KMS-11 (cell line): ENCODE data around the gene PNRC2.

Source experiments
- H2AFZ ChIP-seq: fragments of 200-600 bp; sonication (generic); 2 replicates; pipeline ENCODE4 v1.6.1; 2016; ENCODE audit warnings: antibody characterized with exemption, mixed run types, low read depth
- H3K27ac ChIP-seq: fragments of 200-600 bp; sonication (generic); 2 replicates; pipeline ENCODE4 v1.6.1; 2016; ENCODE audit warnings: mild to moderate bottlenecking, mixed run types
- H3K27me3 ChIP-seq: fragments of 200-600 bp; sonication (generic); 2 replicates; pipeline ENCODE4 v1.6.1; 2017; ENCODE audit warnings: mild to moderate bottlenecking, low read depth, mixed run types, moderate library complexity; ENCODE audit not compliant: insufficient read depth
- H3K36me3 ChIP-seq: fragments of 200-600 bp; sonication (generic); 2 replicates; pipeline ENCODE4 v1.6.1; 2017; ENCODE audit warnings: mild to moderate bottlenecking, mixed run types; ENCODE audit not compliant: insufficient read depth
- H3K4me1 ChIP-seq: fragments of 200-600 bp; sonication (generic); 2 replicates; pipeline ENCODE4 v1.6.1; 2016; ENCODE audit warnings: mild to moderate bottlenecking, low read depth, mixed run types; ENCODE audit not compliant: poor library complexity, severe bottlenecking
- H3K4me2 ChIP-seq: fragments of 200-600 bp; sonication (generic); 2 replicates; pipeline ENCODE4 v1.7.0; 2016; ENCODE audit warnings: mild to moderate bottlenecking, mixed run types
- H3K4me3 ChIP-seq: fragments of 200-600 bp; sonication (generic); IDR thresholded peaks from 2 replicates; pipeline ENCODE4 v1.6.1; 2017; ENCODE audit warnings: low read depth, low read length, mixed read lengths; ENCODE audit not compliant: insufficient read depth
- H3K79me2 ChIP-seq: fragments of 200-600 bp; sonication (generic); 2 replicates; pipeline ENCODE4 v1.6.1; 2016; ENCODE audit warnings: low read depth, mixed run types; ENCODE audit not compliant: insufficient read depth
- H3K9ac ChIP-seq: fragments of 200-600 bp; sonication (generic); 2 replicates; pipeline ENCODE4 v1.6.1; 2016; ENCODE audit warnings: mild to moderate bottlenecking, mixed run types
- H4K20me1 ChIP-seq: fragments of 200-600 bp; sonication (generic); 2 replicates; pipeline ENCODE4 v1.6.1; 2016; ENCODE audit warnings: mild to moderate bottlenecking, mixed run types; ENCODE audit not compliant: insufficient read depth
- CTCF ChIP-seq: fragments of 200-600 bp; sonication (generic); conservative IDR thresholded peaks from 2 replicates; pipeline ENCODE4 v1.6.1; 2017; ENCODE audit warnings: low read depth, mild to moderate bottlenecking, antibody characterized with exemption, low read length, moderate library complexity, mixed read lengths

The PNRC2 gene

GRCh38 chr1:23959461-23960290 is at the start of gene PNRC2:
PNRC2 (plus strand) TSS chr1:23959828; CDS start chr1:23961458, 1,630 bp downstream.
- Histone ChIP-seq H3K27me3 (no peaks in the 10 kb centered on the region), H3K79me2 (peaks cover 36% of the 10 kb centered on the region), H3K9ac (peak within 1 kb of the TSS; percentile 92), H2AFZ (peak within 1 kb of the TSS; percentile 61), H4K20me1 (peaks cover 3% of the 10 kb centered on the region; the same call in 1 of the 2 replicates), H3K4me2 (peak within 1 kb of the TSS; percentile 74), H3K27ac (peak within 1 kb of the TSS; percentile 97), H3K36me3 (no peaks in the 10 kb centered on the region), H3K4me3 (no peak within 1 kb of the TSS), H3K4me1 (peaks cover 31% of the 10 kb centered on the region)
- no peak for TF ChIP-seq CTCF

- no peaks in the 10 kb centered on the region for H3K36me3 ChIP-seq
- H3K27me3 ChIP-seq, result no peaks in the 10 kb centered on the region
- no peak overlapping the region for H3K27ac ChIP-seq
- no peak overlapping the region for H3K4me3 ChIP-seq
- H3K4me2 ChIP-seq, result no peak overlapping the region
- no peak overlapping the region for H3K9ac ChIP-seq
- H3K79me2 ChIP-seq, result no peaks in the 10 kb centered on the region
- H3K4me1 ChIP-seq, result peaks cover 11% of the 10 kb centered on the region
- no peak overlapping the region for H2AFZ ChIP-seq
- TF ChIP-seq CTCF, result no peak
- no peaks in the 10 kb centered on the region for H4K20me1 ChIP-seq
These were observed 49.5 kb upstream of the PNRC2 start for GRCh38 chr1:23910144-23910543.

- Histone ChIP-seq H3K4me2 (no peak overlapping the region), H3K27ac (no peak overlapping the region), H4K20me1 (no peaks in the 10 kb centered on the region), H3K36me3 (no peaks in the 10 kb centered on the region), H3K9ac (no peak overlapping the region), H3K27me3 (no peaks in the 10 kb centered on the region), H3K4me3 (no peak overlapping the region), H2AFZ (no peak overlapping the region), H3K4me1 (peaks cover 8% of the 10 kb centered on the region), H3K79me2 (no peaks in the 10 kb centered on the region)
- TF ChIP-seq CTCF, result no peak
These were observed 48.9 kb upstream of the PNRC2 start for GRCh38 chr1:23910553-23911246.

- Histone ChIP-seq H3K4me3 (no peak overlapping the region), H3K4me2 (no peak overlapping the region), H3K27ac (no peak overlapping the region), H3K4me1 (peaks cover 17% of the 10 kb centered on the region), H3K36me3 (no peaks in the 10 kb centered on the region), H3K79me2 (no peaks in the 10 kb centered on the region), H2AFZ (no peak overlapping the region), H3K9ac (no peak overlapping the region), H3K27me3 (no peaks in the 10 kb centered on the region), H4K20me1 (no peaks in the 10 kb centered on the region)
- no peak for TF ChIP-seq CTCF
These were observed 47.7 kb upstream of the PNRC2 start for GRCh38 chr1:23911921-23912320.
